A549 (cell line): Measurements from ENCODE around the gene MYH11.

ENCODE experiments used
- CBX2 ChIP-seq: fragments of 200-600 bp; sonication (generic); IDR thresholded peaks from 2 replicates; pipeline ENCODE4 v1.6.1; 2016; ENCODE audit warnings: low read depth, mild to moderate bottlenecking, borderline replicate concordance
- CEBPB ChIP-seq, 2 experiments: fragments of >200 bp in 1 of 2; sonication (Bioruptor Twin) in 1 of 2; formaldehyde crosslinking in 1 of 2; IDR thresholded peaks; 2 replicates each; pipeline ENCODE4 v1.6.1; 2012 to 2016
- CTCF ChIP-seq: fragments of >200 bp; sonication (Bioruptor Twin); formaldehyde crosslinking; IDR thresholded peaks from 3 replicates; pipeline ENCODE4 v1.5.1; 2016
- HMGXB4 ChIP-seq: fragments of 250-450 bp; sonication (Bioruptor Pico); IDR thresholded peaks from 2 replicates; pipeline ENCODE4 v1.5.0; 2021; ENCODE audit warnings: mild to moderate bottlenecking, moderate library complexity, borderline replicate concordance
- MAFK ChIP-seq: fragments of 450-650 bp; IDR thresholded peaks from 2 replicates; pipeline ENCODE4 v1.6.1; 2014; ENCODE audit not compliant: partially characterized antibody
- MAX ChIP-seq: IDR thresholded peaks from 2 replicates; pipeline ENCODE4 v1.6.1; 2012
- POLR2A ChIP-seq: IDR thresholded peaks from 2 replicates; pipeline ENCODE4 v1.6.1; 2012; ENCODE audit warnings: mild to moderate bottlenecking, low read length

GRCh38 chr16:15880434-15881308 lies 23.8 kb upstream of the MYH11 start:
- TF ChIP-seq CTCF, result no peak
- TF ChIP-seq MAFK, result no peak
- no peak for TF ChIP-seq POLR2A
- TF ChIP-seq CEBPB (IDR thresholded peaks at IDR 0.05), result no peak
- no peak for TF ChIP-seq MAX
- no peak for TF ChIP-seq CBX2
- no peak for TF ChIP-seq HMGXB4 (CRISPR knock-in tag)
